Measurements from ENCODE around the gene TMEM119.
"Not testable (repeated sequence)": the region's sequence is repeated elsewhere in the genome, so short reads cannot be mapped to it uniquely, and the experiment has no call there.

Gene TMEM119

DNA sequence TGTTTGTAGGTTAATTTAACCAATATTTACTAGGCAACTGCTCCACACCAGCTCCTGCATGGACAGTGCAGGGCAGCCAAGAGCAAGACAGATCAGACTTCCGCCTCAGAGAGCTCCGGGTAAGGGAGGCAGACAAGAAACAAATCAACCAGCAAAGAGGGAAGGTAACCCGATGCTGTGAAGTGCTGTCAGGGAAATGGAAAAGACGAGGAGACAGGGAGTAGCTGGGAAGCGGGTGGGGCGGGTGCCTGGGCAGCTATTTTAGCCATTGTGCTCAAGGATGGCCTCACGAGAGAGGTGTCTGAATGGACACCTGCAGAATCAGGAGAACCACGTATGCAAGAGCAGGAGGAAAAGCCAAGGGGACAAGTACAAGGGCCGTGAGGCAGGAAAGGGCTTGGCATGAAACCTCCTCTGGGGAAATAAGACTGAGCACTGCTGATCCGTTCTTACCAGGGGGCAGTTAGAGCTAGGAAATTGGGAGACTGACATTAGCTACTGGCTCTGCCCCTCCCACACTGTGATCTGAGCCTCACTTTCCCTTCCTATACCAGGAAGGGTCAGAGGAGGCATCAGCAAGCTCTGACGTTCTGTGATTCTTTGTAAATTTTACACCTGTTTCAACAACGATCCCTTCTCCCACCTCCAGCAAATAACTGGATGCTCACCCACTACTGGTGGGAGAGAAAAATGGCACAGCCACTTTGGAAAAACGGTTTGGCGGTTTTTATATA is 6.5 kb upstream of the TMEM119 start:
- no peak for DNase-seq (ENCODE audit: low read depth, low spot score)
- H3K27ac ChIP-seq = no peak overlapping the region

GRCh38 chr12:108603743-108604142 is 5.9 kb upstream of the TMEM119 start:
- H3K27ac ChIP-seq = no peak overlapping the region

GRCh38 chr12:108602976-108603704 is 5.3 kb upstream of the TMEM119 start:
- H3K27ac ChIP-seq = no peak overlapping the region
- DNase-seq (ENCODE audit: low read depth, low spot score) = no peak

More at GRCh38 chr12:108603743-108604142, 5.9 kb upstream of the TMEM119 start:
- no peak for DNase-seq (ENCODE audit: low read depth, low spot score)

DNA sequence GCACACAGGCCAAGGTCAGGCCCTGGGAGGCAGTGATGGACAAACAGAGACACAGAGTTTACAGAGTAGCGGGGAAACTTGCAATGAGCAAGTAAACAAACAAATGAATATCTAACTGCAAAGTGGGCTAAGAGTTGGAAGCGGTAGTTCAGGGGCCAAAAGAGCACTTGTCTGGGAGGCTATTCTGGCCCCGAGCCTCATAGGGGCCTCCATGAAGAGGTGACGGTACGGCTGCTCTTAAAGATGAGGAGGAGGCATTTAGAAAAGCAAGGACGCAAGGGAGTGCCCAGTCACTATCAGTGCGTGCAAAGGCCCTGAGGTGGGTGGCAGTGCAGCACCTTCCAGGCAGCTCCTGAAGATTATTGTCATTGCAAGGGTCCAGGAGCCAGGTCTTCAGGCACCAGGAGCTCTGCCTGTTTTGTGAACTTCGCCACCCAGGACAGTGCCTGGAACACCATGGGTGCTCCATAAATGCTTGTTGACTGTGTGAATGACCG is 4.4 kb upstream of the TMEM119 start:
- no peak for DNase-seq (ENCODE audit: low read depth, low spot score)
- no peak overlapping the region for H3K27ac ChIP-seq

DNA sequence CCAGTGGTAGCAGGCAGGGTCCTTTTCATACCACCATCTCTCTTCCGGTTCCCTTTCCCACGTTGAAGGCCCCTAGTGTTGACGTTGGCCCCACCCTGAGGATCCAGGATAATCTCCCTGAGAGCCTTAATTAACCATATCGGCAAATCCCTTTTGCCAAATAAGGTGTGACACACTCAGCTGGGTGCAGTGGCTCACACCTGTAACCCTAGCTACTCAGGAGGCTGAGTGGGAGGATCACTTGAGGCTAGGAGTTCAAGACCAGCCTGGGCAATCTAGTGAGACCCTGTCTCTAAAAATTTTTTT is 2.8 kb upstream of the TMEM119 start:
- H3K27ac ChIP-seq = no peak overlapping the region

GRCh38 chr12:108599948-108600701 is 2.2 kb upstream of the TMEM119 start:
- H3K27ac ChIP-seq = no peak overlapping the region
- DNase-seq (ENCODE audit: low read depth, low spot score) = no peak

More for the DNA sequence above, 2.8 kb upstream of the TMEM119 start:
- no peak for DNase-seq (ENCODE audit: low read depth, low spot score)

GRCh38 chr12:108599541-108599940 is 1.7 kb upstream of the TMEM119 start:
- DNase-seq (ENCODE audit: low read depth, low spot score) = no peak
- H3K27ac ChIP-seq = no peak overlapping the region

DNA sequence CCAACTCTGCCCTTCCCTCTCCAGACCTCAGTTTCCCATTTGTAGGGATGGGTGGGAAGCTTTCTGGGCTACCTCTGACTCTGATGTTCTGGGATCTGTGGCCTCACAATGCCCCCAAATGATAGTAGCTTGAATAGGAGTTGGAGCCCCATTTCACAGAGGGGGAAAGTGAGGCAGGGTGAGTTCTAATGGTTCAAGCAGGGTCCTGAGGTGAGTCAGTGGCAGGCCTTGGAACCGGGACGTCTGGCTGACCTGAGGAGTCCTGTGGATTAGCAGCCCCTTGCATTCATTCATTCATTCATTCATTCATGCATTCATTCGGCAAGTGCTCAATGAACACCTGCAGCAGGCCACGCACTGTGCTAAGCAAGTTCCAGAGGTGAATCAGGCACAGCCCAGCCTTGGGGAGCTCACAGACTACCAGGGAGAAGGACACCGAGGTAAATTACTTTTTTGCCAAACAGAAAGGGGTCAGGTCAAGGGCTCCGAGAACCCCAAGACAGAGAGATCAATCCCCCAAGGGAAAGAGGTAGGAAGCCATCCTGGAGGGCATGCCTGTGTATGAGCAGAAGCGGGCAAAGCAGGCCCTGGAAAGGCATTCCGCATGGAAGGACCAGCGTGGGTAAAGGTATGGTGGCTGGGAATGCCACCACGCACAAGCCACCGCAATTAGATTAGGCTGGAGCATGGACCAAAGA is 818 bp upstream of the TMEM119 start:
- DNase-seq (ENCODE audit: low read depth, low spot score) = no peak
- H3K27ac ChIP-seq = no peak overlapping the region

DNA sequence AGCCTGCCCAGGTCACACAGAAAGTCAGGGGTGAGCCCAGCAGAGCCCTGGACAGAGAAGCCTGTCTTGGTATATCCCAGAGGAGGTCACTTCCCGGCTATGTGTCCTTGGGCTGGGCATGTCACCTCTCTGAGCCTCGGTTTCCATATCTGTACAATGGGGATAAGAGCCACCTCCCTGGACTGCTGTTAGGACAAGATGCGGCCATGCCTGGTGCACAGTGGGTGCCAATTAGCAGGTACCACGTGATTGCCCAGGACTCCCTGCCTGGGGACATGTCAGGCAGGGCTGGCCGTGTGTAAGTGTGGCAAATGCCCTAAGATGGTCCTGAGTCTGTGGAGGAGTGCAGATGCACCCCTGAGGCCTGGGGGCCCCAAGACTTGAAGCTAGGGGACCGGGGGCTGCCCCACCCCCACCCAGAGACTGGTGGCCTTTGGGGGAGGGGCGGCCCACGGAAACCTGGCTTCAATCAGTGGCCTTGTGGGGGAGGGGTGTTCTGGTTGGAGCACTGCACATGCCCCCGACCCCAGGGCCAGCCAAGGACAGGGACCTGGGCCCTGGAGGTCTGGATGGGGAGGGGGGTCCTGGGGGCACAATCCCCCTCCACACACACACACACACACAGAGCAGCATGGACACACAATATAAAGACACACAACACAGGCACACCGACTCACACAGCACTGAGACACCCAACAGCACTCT is 878 bp downstream of the TMEM119 start:
- H3K27ac ChIP-seq = no peak overlapping the region
- no peak for DNase-seq (ENCODE audit: low read depth, low spot score)

DNA sequence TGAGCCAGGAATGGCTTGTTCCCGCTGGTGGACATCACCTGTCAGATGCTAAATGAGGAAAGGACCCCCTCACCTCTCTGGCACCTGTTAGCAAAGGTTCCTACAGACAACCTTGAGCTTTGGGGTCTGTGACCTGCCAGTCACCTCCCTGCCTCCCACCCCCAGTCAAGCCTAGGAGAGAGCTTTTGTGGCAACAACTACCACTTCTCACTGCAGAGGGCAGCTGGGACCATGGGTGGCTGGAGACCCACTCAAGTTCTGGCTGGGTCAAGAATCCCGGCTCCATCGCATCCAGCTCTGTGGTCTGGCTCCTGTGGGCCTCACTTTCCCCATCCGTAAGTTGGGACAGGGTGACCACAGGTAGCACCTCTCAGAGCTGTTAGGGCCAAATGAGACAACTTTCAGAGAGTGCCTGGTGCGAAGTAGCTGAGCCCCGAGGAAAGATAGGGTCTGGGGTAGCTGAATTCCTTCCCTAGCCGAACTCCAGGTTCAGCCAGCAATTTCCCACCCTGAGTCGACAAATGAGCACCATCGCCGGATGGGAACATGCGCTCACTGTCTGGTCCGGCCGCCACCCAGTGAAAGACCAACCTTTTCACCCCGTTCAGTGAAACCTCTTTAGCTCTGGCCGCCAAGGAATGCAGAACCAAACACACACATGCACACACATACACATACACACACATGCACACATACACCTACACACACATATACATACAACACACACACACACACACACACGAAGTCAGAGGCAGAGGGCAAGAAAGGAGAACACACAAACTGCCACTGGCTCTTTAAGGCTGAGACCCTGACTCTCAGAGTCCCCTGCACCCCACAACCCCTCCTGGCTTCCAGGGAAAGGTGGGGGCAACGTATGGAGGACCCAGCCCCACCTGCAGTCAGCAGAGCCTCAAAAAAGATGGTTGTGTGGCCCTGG is 1.9 kb downstream of the TMEM119 start:
- DNase-seq (ENCODE audit: low read depth, low spot score) = no peak
- H3K27ac ChIP-seq = no peak overlapping the region

GRCh38 chr12:108594960-108595710 is 2.7 kb downstream of the TMEM119 start:
- no peak overlapping the region for H3K27ac ChIP-seq
- DNase-seq (ENCODE audit: low read depth, low spot score) = no peak

- no peak for DNase-seq (ENCODE audit: low read depth, low spot score)
- no peak overlapping the region for H3K27ac ChIP-seq
Observed at GRCh38 chr12:108594323-108594903, 3.5 kb downstream of the TMEM119 start.

DNA sequence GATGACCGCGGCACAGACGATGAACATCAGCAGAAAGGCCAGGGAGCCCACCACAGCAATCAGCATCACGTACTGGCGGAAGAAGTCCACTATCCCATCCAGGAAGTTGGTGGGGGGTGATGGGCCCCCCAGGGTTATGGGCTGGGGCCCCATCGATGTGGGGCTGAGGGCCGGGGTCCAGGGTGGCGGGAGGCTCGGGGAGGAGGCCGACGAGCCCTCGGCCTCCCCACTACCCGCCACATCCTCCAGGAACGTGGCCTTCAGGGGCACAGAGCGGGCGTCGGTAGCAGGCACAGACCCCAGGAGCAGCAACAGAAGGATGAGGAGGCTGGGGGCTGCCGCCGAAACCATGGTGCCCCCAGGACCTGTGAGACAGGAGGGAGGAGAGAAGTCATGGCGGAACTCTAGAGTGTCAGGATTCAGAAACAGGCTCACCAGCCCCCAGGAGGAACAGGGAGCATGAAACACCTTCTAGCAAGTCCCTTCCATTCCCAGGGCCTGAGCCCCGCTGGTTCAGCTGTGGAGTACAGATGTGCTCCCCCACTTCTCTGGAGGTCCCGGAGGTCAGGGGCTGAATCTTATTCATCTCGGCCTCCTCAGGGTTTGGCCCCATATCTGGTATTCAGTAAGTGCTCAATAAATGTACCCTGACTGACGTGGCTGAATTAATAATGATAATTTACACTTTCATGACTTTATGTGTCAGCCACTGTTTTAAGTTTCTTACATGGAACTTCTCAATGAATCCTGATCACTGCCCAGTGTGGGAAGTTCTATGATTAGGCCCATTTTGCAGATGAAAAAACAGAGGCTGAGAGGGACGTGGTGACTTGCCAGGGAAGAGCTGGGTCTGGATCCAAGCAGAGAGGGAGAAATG is 5.6 kb downstream of the TMEM119 start:
- H3K27ac ChIP-seq = no peak overlapping the region
- DNase-seq (ENCODE audit: low read depth, low spot score) = no peak

GRCh38 chr12:108591267-108591980 is 6.5 kb downstream of the TMEM119 start:
- no peak for DNase-seq (ENCODE audit: low read depth, low spot score)
- H3K27ac ChIP-seq = no peak overlapping the region

GRCh38 chr12:108590463-108590862 is 7.4 kb downstream of the TMEM119 start:
- DNase-seq (ENCODE audit: low read depth, low spot score); H3K27ac ChIP-seq: not testable (repeated sequence)

- DNase-seq (ENCODE audit: low read depth, low spot score) = no peak
- H3K27ac ChIP-seq = no peak overlapping the region
Observed at GRCh38 chr12:108589840-108590229, 8.0 kb downstream of the TMEM119 start.

All from epithelial cell of prostate (primary cell).